Measurements from ENCODE around the gene ALK. TPM values are rescaled to one million over a fixed set of nuclear protein-coding genes. Genes with fewer than 3 reads are reported as not detected.

Gene ALK
- total RNA-seq, 3 donors from 2014 or later: 0.07 to 2.4 (median 0.09) TPM

GRCh38 chr2:29405707-29406106 lies 515.7 kb downstream of the ALK start:
- TF ChIP-seq, protein P1, sequence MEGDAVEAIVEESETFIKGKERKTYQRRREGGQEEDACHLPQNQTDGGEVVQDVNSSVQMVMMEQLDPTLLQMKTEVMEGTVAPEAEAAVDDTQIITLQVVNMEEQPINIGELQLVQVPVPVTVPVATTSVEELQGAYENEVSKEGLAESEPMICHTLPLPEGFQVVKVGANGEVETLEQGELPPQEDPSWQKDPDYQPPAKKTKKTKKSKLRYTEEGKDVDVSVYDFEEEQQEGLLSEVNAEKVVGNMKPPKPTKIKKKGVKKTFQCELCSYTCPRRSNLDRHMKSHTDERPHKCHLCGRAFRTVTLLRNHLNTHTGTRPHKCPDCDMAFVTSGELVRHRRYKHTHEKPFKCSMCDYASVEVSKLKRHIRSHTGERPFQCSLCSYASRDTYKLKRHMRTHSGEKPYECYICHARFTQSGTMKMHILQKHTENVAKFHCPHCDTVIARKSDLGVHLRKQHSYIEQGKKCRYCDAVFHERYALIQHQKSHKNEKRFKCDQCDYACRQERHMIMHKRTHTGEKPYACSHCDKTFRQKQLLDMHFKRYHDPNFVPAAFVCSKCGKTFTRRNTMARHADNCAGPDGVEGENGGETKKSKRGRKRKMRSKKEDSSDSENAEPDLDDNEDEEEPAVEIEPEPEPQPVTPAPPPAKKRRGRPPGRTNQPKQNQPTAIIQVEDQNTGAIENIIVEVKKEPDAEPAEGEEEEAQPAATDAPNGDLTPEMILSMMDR (IDR thresholded peaks at IDR 0.05): no peak
- ATAC-seq: no peak

GRCh38 chr2:29405266-29405665 lies 516.1 kb downstream of the ALK start:
- H3K36me3 ChIP-seq (ENCODE audit: low read depth): no peaks in the 10 kb centered on the region
- TF ChIP-seq, protein P1 (IDR thresholded peaks at IDR 0.05): no peak

More at GRCh38 chr2:29405707-29406106, 515.7 kb downstream of the ALK start:
- Histone ChIP-seq H3K9me3 (no peaks in the 10 kb centered on the region), H3K4me3 (no peak overlapping the region), H3K4me1 (ENCODE audit: low read depth) (no peaks in the 10 kb centered on the region), H3K36me3 (ENCODE audit: low read depth) (no peaks in the 10 kb centered on the region)
- no peak for DNase-seq
- intact Hi-C loops (cut with DNase I, micrococcal nuclease): no loop called here

GRCh38 chr2:29401994-29402393 lies 519.4 kb downstream of the ALK start:
- Histone ChIP-seq H3K4me1 (ENCODE audit: low read depth) (no peaks in the 10 kb centered on the region), H3K9me3 (no peaks in the 10 kb centered on the region), H3K4me3 (no peak overlapping the region), H3K36me3 (ENCODE audit: low read depth) (no peaks in the 10 kb centered on the region)
- intact Hi-C loops (cut with DNase I, micrococcal nuclease): no loop called here
- TF ChIP-seq, protein P1 (IDR thresholded peaks at IDR 0.05): no peak
- ATAC-seq: no peak
- DNase-seq: no peak

More at GRCh38 chr2:29405266-29405665, 516.1 kb downstream of the ALK start:
- DNase-seq (no peak), ATAC-seq (no peak)
- H3K9me3 ChIP-seq: no peaks in the 10 kb centered on the region
- H3K4me3 ChIP-seq: no peak overlapping the region
- no peaks in the 10 kb centered on the region for H3K4me1 ChIP-seq (ENCODE audit: low read depth)
- intact Hi-C loops (cut with DNase I, micrococcal nuclease): no loop called here

DNA sequence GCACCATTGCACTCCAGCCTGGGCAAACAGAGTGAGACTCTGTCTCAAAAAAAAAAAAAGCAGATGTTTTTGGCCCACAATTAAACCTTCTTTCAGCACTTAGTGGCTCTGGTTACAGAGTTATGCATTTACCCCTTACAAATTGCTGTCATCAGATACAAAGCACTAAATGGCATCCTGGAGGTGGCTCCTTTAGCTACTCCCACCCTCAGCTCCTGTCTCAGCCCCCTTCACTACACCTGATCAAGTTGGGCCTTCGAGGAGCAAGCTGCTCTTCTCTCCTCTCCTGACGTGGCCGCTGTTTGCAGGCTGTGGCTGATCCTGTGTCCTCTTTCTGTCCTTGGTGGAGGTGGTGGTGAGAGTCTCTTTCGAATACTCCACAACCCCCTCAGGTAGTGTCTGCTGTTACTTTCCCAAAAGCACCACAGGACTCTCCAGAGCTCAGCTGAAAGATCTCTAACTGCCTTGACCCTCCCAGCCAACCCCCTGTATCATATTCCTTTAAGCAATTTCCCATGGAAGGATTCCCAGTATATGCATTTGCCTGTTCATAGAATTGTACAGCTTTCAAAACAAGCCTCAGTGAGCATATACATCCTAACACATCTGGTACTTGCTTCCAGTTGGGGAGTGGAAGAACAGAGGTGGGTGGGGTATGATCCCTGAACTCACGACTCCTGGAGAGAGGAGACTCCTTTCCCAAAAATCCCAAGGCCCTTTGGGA lies 520.3 kb downstream of the ALK start:
- DNase-seq (no peak), ATAC-seq (no peak)
- TF ChIP-seq, protein P1 (IDR thresholded peaks at IDR 0.05): no peak
- Histone ChIP-seq H3K4me1 (ENCODE audit: low read depth) (no peaks in the 10 kb centered on the region), H3K36me3 (ENCODE audit: low read depth) (no peaks in the 10 kb centered on the region), H3K4me3 (no peak overlapping the region), H3K9me3 (no peaks in the 10 kb centered on the region)
- intact Hi-C loops (cut with DNase I, micrococcal nuclease): no loop called here

DNA sequence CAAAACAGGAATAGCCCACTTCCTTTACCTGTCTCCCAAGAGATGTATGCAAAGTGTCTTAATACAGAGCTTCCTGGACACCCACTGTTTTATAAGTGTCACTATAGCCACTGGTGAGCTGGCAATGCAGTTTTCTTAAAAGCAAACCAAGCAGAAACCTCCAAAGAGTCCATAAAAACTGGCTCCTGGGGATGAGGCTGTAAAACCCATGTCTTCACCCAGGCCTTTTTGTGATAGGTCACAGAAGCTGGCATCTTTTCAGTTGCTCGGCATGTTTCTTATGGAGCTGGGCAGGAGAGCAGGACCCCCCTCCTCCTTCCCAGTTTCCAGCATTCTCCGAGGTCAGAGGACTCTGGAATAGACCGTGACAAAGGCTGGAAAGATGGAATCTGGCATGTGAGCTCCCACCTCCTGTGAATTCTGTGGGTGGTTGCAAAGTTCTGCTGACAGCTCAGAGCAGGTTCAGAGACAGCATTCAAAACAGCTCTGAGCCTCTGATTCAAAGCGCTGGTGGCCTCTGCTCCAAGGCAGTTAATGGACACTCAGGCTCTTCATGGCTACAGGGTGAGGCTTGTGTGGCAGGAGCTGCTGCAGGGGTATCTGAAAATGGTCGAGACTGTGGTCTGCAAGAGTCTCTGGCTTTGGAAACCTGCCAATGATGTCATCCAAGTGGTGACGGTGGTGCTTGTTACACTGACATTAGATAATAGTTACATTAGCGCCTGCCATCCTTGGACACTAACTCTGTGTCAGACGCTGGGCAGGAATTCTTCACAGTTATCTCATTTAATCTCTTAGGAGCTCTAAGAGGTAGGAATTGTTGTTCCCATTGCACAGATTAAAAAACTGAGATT lies 522.8 kb downstream of the ALK start:
- H3K4me3 ChIP-seq: no peak overlapping the region
- DNase-seq (no peak), ATAC-seq (no peak)
- TF ChIP-seq, protein P1 (IDR thresholded peaks at IDR 0.05): no peak
- no peaks in the 10 kb centered on the region for H3K9me3 ChIP-seq
- intact Hi-C loops (cut with DNase I, micrococcal nuclease): no loop called here
- H3K36me3 ChIP-seq (ENCODE audit: low read depth): no peaks in the 10 kb centered on the region
- no peaks in the 10 kb centered on the region for H3K4me1 ChIP-seq (ENCODE audit: low read depth)

Data from mucosa of descending colon (tissue), 3 donors.